ENCODE measurements around the gene TSLP.

The TSLP gene

GRCh38 chr5:111095982-111096381 lies 24.5 kb downstream of the TSLP start:
- no peak for DNase-seq

GRCh38 chr5:111099058-111099778 lies 27.7 kb downstream of the TSLP start:
- DNase-seq, result no peak

- DNase-seq, result no peak
Observed at GRCh38 chr5:111106320-111106948, 34.9 kb downstream of the TSLP start.

- DNase-seq, result no peak
Observed at GRCh38 chr5:111107371-111107770, 35.9 kb downstream of the TSLP start.

GRCh38 chr5:111111956-111112355 lies 40.4 kb downstream of the TSLP start:
- DNase-seq, result no peak

- no peak for DNase-seq
Observed at GRCh38 chr5:111113678-111114077, 42.2 kb downstream of the TSLP start.

- no peak for DNase-seq
Observed at GRCh38 chr5:111115229-111115628, 43.7 kb downstream of the TSLP start.

GRCh38 chr5:111116550-111116949 lies 45.0 kb downstream of the TSLP start:
- no peak for DNase-seq

GRCh38 chr5:111117136-111117535 lies 45.6 kb downstream of the TSLP start:
- no peak for DNase-seq

- DNase-seq, result no peak
Observed at GRCh38 chr5:111119221-111119620, 47.7 kb downstream of the TSLP start.

GRCh38 chr5:111119856-111120255 lies 48.3 kb downstream of the TSLP start:
- no peak for DNase-seq

- DNase-seq, result no peak
Observed at GRCh38 chr5:111120911-111121310, 49.4 kb downstream of the TSLP start.

GRCh38 chr5:111121926-111122325 lies 50.4 kb downstream of the TSLP start:
- DNase-seq, result no peak

GRCh38 chr5:111122398-111122797 lies 50.9 kb downstream of the TSLP start:
- DNase-seq, result no peak

GRCh38 chr5:111124793-111125192 lies 53.3 kb downstream of the TSLP start:
- no peak for DNase-seq

GRCh38 chr5:111126896-111127295 lies 55.4 kb downstream of the TSLP start:
- DNase-seq, result no peak

Measured in amygdala (tissue), 56 donors.